H1 (cell line): ENCODE data around the gene AP1S3. TPM values are rescaled to one million over a fixed set of nuclear protein-coding genes. Genes with fewer than 3 reads are reported as not detected.

Experiments
- CTCF ChIA-PET: fragments of 300-600 bp; sonication (Branson Sonifier 250); formaldehyde crosslinking; loops from one replicate; lab custom pipeline; 2021; ENCODE audit not compliant: partially characterized antibody; lab: Charles Lee
- POLR2A ChIA-PET: fragments of 300-600 bp; sonication (Branson Sonifier 250); formaldehyde crosslinking; loops from one replicate; lab custom pipeline; 2021; ENCODE audit warnings: inconsistent platforms; ENCODE audit not compliant: partially characterized antibody; lab: Charles Lee
- DNase-seq, 2 experiments: peaks; one replicate each; pipeline versions ENCODE4 v3.0.0 to v3.0.0-alpha.2; 2010 to 2022; ENCODE audit warnings: low spot score in 2 of 2, low read depth in 1 of 2, mixed read lengths in 1 of 2
- FAIRE-seq: peaks from 2 replicates; lab custom pipeline; 2011; peaks lifted over from hg19 to GRCh38; lab: Jason Lieb, UNC
- H2AFZ ChIP-seq: 2 replicates; pipeline ENCODE4 v1.8.1; 2012; ENCODE audit warnings: low read length, inconsistent platforms
- H2AK5ac ChIP-seq: 2 replicates; pipeline ENCODE4 v1.6.1; 2013; ENCODE audit warnings: low read depth, low read length
- H2BK120ac ChIP-seq: replicated peaks from 2 replicates; pipeline ENCODE3; 2013; ENCODE audit warnings: low read depth, low read length, inconsistent platforms
- H2BK12ac ChIP-seq: 2 replicates; pipeline ENCODE4 v1.6.1; 2013; ENCODE audit warnings: low read depth, low read length
- H2BK15ac ChIP-seq: 2 replicates; pipeline ENCODE4 v1.6.1; 2013; ENCODE audit warnings: low read length
- H2BK20ac ChIP-seq: 2 replicates; pipeline ENCODE4 v1.6.1; 2013; ENCODE audit warnings: low read length
- H2BK5ac ChIP-seq: 2 replicates; pipeline ENCODE4 v1.6.1; 2013; ENCODE audit warnings: low read depth, low read length
- H3K14ac ChIP-seq: 2 replicates; pipeline ENCODE4 v1.6.1; 2013; ENCODE audit warnings: inconsistent platforms; ENCODE audit not compliant: insufficient read length
- H3K18ac ChIP-seq: 2 replicates; pipeline ENCODE4 v1.6.1; 2013; ENCODE audit warnings: low read length; ENCODE audit errors: extremely low read depth
- H3K23ac ChIP-seq: 2 replicates; pipeline ENCODE4 v1.6.1; 2013; ENCODE audit warnings: inconsistent platforms; ENCODE audit not compliant: insufficient read length
- H3K23me2 ChIP-seq: 2 replicates; pipeline ENCODE4 v1.6.1; 2013; ENCODE audit warnings: low read depth, low read length
- H3K27ac ChIP-seq: 2 replicates; pipeline ENCODE4 v1.6.1; 2011; ENCODE audit warnings: low read depth, low read length, inconsistent platforms
- H3K27me3 ChIP-seq, 4 experiments: replicated peaks in 1 of 4; 1 replicate in 1 of 4; 2 replicates in 3 of 4; pipeline versions ENCODE4 v1.6.1 to v1.8.1; 2011 to 2013; ENCODE audit warnings: low read length in 3 of 4, mild to moderate bottlenecking in 3 of 4, inconsistent platforms in 2 of 4, mixed read lengths in 2 of 4, moderate library complexity in 1 of 4; ENCODE audit not compliant: control insufficient read depth in 3 of 4, insufficient read depth in 3 of 4; ENCODE audit errors: extremely low read depth in 1 of 4
- H3K36me3 ChIP-seq, 4 experiments: 2 replicates each; pipeline versions ENCODE4 v1.6.1 to v1.8.1; 2011 to 2013; ENCODE audit warnings: mild to moderate bottlenecking in 4 of 4, low read length in 3 of 4, moderate library complexity in 2 of 4, control low read depth in 1 of 4, inconsistent platforms in 1 of 4; ENCODE audit not compliant: insufficient read depth in 4 of 4, control insufficient read depth in 2 of 4
- H3K4ac ChIP-seq: replicated peaks from 2 replicates; pipeline ENCODE3; 2013; ENCODE audit warnings: low read length, low read depth, mixed read lengths, inconsistent platforms; ENCODE audit not compliant: insufficient read length
- H3K4me1 ChIP-seq, 4 experiments: replicated peaks in 1 of 4; 1 replicate in 1 of 4; 2 replicates in 3 of 4; pipeline versions ENCODE4 v1.6.1 to v1.8.1; 2011 to 2013; ENCODE audit warnings: low read length in 3 of 4, inconsistent platforms in 2 of 4, mixed read lengths in 1 of 4; ENCODE audit not compliant: insufficient read depth in 4 of 4, control insufficient read depth in 3 of 4
- H3K4me2 ChIP-seq, 2 experiments: 2 replicates each; pipeline versions ENCODE4 v1.6.1 to v1.8.1; 2011 to 2013; ENCODE audit warnings: low read depth in 2 of 2, low read length in 2 of 2, control low read depth in 1 of 2, inconsistent platforms in 1 of 2, mild to moderate bottlenecking in 1 of 2; ENCODE audit not compliant: insufficient read depth in 1 of 2
- H3K4me3 ChIP-seq, 4 experiments: fragments of 200-600, 300-600 bp in 1 of 4; sonication (generic), shearing (Covaris generic), sonication (Bioruptor Twin) in 1 of 4; 2 replicates each; pipeline versions ENCODE4 v1.5.1 to v1.8.1; 2011 to 2016; ENCODE audit warnings: low read length in 4 of 4, low read depth in 3 of 4, control low read depth in 2 of 4, inconsistent platforms in 2 of 4, mild to moderate bottlenecking in 2 of 4, mixed read lengths in 1 of 4, moderate library complexity in 1 of 4; ENCODE audit not compliant: insufficient read depth in 2 of 4; ENCODE audit errors: extremely low read depth in 1 of 4
- H3K56ac ChIP-seq: replicated peaks from 2 replicates; pipeline ENCODE3; 2013; ENCODE audit warnings: low read depth, mild to moderate bottlenecking, mixed read lengths, low read length, inconsistent platforms; ENCODE audit not compliant: insufficient read length
- H3K79me1 ChIP-seq: 2 replicates; pipeline ENCODE4 v1.6.1; 2013; ENCODE audit warnings: low read depth, low read length, control low read depth
- H3K79me2 ChIP-seq, 2 experiments: 2 replicates each; pipeline versions ENCODE4 v1.6.1 to v1.8.1; 2012 to 2013; ENCODE audit warnings: low read length in 2 of 2, mild to moderate bottlenecking in 2 of 2, inconsistent platforms in 1 of 2; ENCODE audit not compliant: insufficient read depth in 2 of 2, control insufficient read depth in 1 of 2
- H3K9ac ChIP-seq, 4 experiments: replicated peaks in 1 of 4; 1 replicate in 1 of 4; 2 replicates in 3 of 4; pipeline versions ENCODE4 v1.6.1 to v1.8.1; 2011 to 2013; ENCODE audit warnings: low read depth in 3 of 4, low read length in 3 of 4, control low read depth in 2 of 4, mild to moderate bottlenecking in 2 of 4, moderate library complexity in 2 of 4, inconsistent platforms in 1 of 4; ENCODE audit errors: extremely low read depth in 1 of 4
- H3K9me3 ChIP-seq, 2 experiments: 2 replicates each; pipeline versions ENCODE4 v1.6.1 to v1.8.1; 2012 to 2013; ENCODE audit warnings: mild to moderate bottlenecking in 2 of 2, moderate library complexity in 2 of 2, control low read depth in 1 of 2, inconsistent platforms in 1 of 2, low read depth in 1 of 2, low read length in 1 of 2, mixed read lengths in 1 of 2; ENCODE audit not compliant: insufficient read depth in 2 of 2
- H4K20me1 ChIP-seq, 2 experiments: replicated peaks in 1 of 2; 2 replicates each; pipeline versions ENCODE3 to v1.8.1; 2011 to 2013; ENCODE audit warnings: inconsistent platforms in 2 of 2, low read length in 2 of 2, mild to moderate bottlenecking in 1 of 2; ENCODE audit not compliant: insufficient read depth in 2 of 2, control insufficient read depth in 1 of 2
- H4K5ac ChIP-seq: 2 replicates; pipeline ENCODE4 v1.6.1; 2013; ENCODE audit warnings: low read length, low read depth, mixed read lengths, inconsistent platforms; ENCODE audit not compliant: insufficient read length
- H4K8ac ChIP-seq: 2 replicates; pipeline ENCODE4 v1.8.0; 2013; ENCODE audit warnings: mild to moderate bottlenecking, moderate library complexity, low read length, inconsistent platforms; ENCODE audit not compliant: insufficient read depth; ENCODE audit errors: extremely low read depth
- H4K91ac ChIP-seq: replicated peaks from 2 replicates; pipeline ENCODE3; 2013; ENCODE audit warnings: low read length, mixed read lengths, inconsistent platforms; ENCODE audit not compliant: insufficient read length
- ASH2L ChIP-seq: fragments of 200-600, 300-600 bp; sonication (generic); IDR thresholded peaks from one replicate; pipeline ENCODE4 v1.7.1; 2017; ENCODE audit warnings: low read length
- BACH1 ChIP-seq: IDR thresholded peaks from 2 replicates; pipeline ENCODE4 v1.6.1; 2012; ENCODE audit warnings: low read length, improper control_type of control experiment
- KDM4A ChIP-seq: IDR thresholded peaks from one replicate; pipeline ENCODE4 v1.7.1; 2012; ENCODE audit warnings: low read depth, mild to moderate bottlenecking, moderate library complexity, low read length, inconsistent platforms; ENCODE audit not compliant: severe bottlenecking
- NRF1 ChIP-seq: IDR thresholded peaks from 2 replicates; pipeline ENCODE4 v1.6.1; 2011; ENCODE audit warnings: mild to moderate bottlenecking, low read depth, low read length, improper control_type of control experiment
- SP4 ChIP-seq: IDR thresholded peaks from 2 replicates; pipeline ENCODE4 v1.6.1; 2012; ENCODE audit warnings: low read length, inconsistent platforms
- SUZ12 ChIP-seq: fragments of 200-600 bp; sonication (generic); IDR thresholded peaks from 2 replicates; pipeline ENCODE4 v1.6.1; 2012; ENCODE audit warnings: mild to moderate bottlenecking, inconsistent platforms, low read length, moderate library complexity, mixed read lengths
- YY1 ChIP-seq: IDR thresholded peaks from 2 replicates; pipeline ENCODE4 v1.6.1; 2011; ENCODE audit warnings: low read depth, mild to moderate bottlenecking, low read length
- WGBS, 2 experiments: shearing (Covaris generic) in 1 of 2; methylation state at CpG; one replicate each; pipeline versions ENCODE4 v1.1.6 to v1.1.7; 2013 to 2015; ENCODE audit warnings: low lambda C conversion rate in 2 of 2, mixed read lengths in 2 of 2, inconsistent platforms in 1 of 2, low coverage in 1 of 2, missing lambda C conversion rate in 1 of 2; ENCODE audit not compliant: insufficient replicate concordance in 2 of 2, insufficient coverage in 1 of 2, insufficient read length in 1 of 2; ENCODE audit errors: extremely low coverage in 1 of 2, missing lambda C conversion rate in 1 of 2; 5-methylcytosine and 5-hydroxymethylcytosine counted together
- polyA plus RNA-seq, 7 experiments: library from polyadenylated mRNA; depleted of rRNA in 3 of 7; stranded (reverse) in 5 of 7; unstranded in 2 of 7; fragments of >200 nt in 5 of 7; fragments of 200-250 nt in 2 of 7; gene quantifications; 1 replicate in 5 of 7; 2 replicates in 1 of 7; 4 replicates in 1 of 7; pipeline versions ENCODE4 v1.2.1 to v1.2.3, GENCODE V29; 2011 to 2013; ENCODE audit warnings: missing spikeins in 2 of 7, mixed read lengths in 2 of 7
- total RNA-seq: library from RNA; stranded (reverse); fragmentation: NEBNext Ultra II Directional; extraction: Animal tissue kit (Norgen Biotek cat#: 25700); gene quantifications from 2 replicates; pipeline ENCODE4 v1.2.1, GENCODE V29; 2021
- TF ChIP-seq, protein P1 (sequence below): IDR thresholded peaks from 2 replicates; pipeline ENCODE4 v1.6.1; 2012; ENCODE audit warnings: low read length, inconsistent platforms
- TF ChIP-seq, protein P2 (sequence below): IDR thresholded peaks from 2 replicates; pipeline ENCODE4 v1.6.1; 2011; ENCODE audit warnings: low read length, improper control_type of control experiment

Gene AP1S3
- total and polyA plus RNA-seq, 2 of the 8 experiments (the other 6 are each of a cell fraction or from before 2014, with no cell fraction given): 3.9 to 20.2 TPM

DNA sequence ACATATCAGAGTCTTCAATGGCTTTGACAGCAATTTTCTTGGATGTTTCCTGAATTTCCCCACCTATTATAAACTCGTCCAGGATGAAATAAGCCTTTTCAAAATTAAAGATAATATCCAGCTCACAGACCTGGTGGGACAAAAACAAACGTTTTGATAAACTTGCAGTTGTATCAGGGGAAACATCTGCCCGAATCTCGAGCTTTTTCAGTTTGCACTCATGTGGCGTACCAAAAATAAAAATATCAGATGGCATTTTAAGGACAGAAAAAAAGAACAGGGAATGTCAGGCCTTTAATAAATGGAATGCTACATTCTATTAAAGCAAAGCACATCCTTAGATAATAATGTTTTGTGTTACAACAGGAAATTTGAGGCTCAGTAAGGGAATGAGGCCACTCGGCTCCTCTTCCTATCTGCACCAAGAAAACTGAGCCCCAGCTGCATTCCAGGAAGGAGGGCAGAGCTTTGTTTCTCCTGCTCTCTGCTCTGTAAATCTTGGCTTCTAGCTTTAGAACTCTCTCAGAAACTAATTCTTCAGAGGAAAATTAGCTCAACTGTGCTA, 72.1 kb downstream of the AP1S3 start:
- FAIRE-seq: no peak

More for the DNA sequence above, 72.1 kb downstream of the AP1S3 start:
- Histone ChIP-seq H2BK15ac (no peak overlapping the region), H3K4me1 (no peaks in the 10 kb centered on the region), H3K4ac (no peak overlapping the region), H2AFZ (no peak overlapping the region), H4K8ac (no peak overlapping the region), H3K18ac (no peak overlapping the region), H3K79me2 (no peaks in the 10 kb centered on the region), H3K9me3 (no peaks in the 10 kb centered on the region), H4K20me1 (no peaks in the 10 kb centered on the region), H3K4me3 (no peak overlapping the region), H2AK5ac (no peak overlapping the region), H3K36me3 (no peaks in the 10 kb centered on the region), H3K23ac (no peak overlapping the region), H3K79me1 (no peaks in the 10 kb centered on the region), H3K9ac (no peak overlapping the region), H2BK5ac (no peak overlapping the region), H4K91ac (no peak overlapping the region), H3K23me2 (no peaks in the 10 kb centered on the region), H2BK12ac (no peak overlapping the region), H3K56ac (no peak overlapping the region), H2BK20ac (no peak overlapping the region), H2BK120ac (no peak overlapping the region), H3K27me3 (no peaks in the 10 kb centered on the region), H3K14ac (no peak overlapping the region), H4K5ac (no peak overlapping the region), H3K4me2 (no peak overlapping the region), H3K27ac (no peak overlapping the region)
- CTCF ChIA-PET: interaction anchor here (1.0 to 8.3 kb wide), 5 partner anchors 12 to 94 kb away, joined by 3 to 78 read pairs (median 5); no protein-coding TSS in a partner anchor
- WGBS, 2 experiments: 82% methylated on average over 6 of the region's 6 CpGs; no CpG with 5 or more reads in 1 of the 2 experiments
- POLR2A ChIA-PET: interaction anchor here (0.6 kb wide), 1 partner anchor 62 kb away, joined by 3 read pairs; no protein-coding TSS in a partner anchor
- DNase-seq: no peak
- TF ChIP-seq YY1 (no peak), SP4 (no peak), SUZ12 (no peak), KDM4A (no peak), NRF1 (no peak), ASH2L (no peak), BACH1 (no peak)
- TF ChIP-seq, protein P1, sequence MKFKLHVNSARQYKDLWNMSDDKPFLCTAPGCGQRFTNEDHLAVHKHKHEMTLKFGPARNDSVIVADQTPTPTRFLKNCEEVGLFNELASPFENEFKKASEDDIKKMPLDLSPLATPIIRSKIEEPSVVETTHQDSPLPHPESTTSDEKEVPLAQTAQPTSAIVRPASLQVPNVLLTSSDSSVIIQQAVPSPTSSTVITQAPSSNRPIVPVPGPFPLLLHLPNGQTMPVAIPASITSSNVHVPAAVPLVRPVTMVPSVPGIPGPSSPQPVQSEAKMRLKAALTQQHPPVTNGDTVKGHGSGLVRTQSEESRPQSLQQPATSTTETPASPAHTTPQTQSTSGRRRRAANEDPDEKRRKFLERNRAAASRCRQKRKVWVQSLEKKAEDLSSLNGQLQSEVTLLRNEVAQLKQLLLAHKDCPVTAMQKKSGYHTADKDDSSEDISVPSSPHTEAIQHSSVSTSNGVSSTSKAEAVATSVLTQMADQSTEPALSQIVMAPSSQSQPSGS: no peak
- TF ChIP-seq, protein P2, sequence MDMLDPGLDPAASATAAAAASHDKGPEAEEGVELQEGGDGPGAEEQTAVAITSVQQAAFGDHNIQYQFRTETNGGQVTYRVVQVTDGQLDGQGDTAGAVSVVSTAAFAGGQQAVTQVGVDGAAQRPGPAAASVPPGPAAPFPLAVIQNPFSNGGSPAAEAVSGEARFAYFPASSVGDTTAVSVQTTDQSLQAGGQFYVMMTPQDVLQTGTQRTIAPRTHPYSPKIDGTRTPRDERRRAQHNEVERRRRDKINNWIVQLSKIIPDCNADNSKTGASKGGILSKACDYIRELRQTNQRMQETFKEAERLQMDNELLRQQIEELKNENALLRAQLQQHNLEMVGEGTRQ: no peak
